Amniotic epithelial cell (primary cell): ENCODE data around the gene COQ5.
"Not testable (repeated sequence)": the region's sequence is repeated elsewhere in the genome, so short reads cannot be mapped to it uniquely, and the experiment has no call there.

Source experiments
- DNase-seq: peaks from one replicate; pipeline ENCODE4 v3.0.0-alpha.2; 2010; ENCODE audit warnings: low read depth

Gene COQ5

GRCh38 chr12:120528861-120529525 lies at the start of gene COQ5:
Gene COQ5 (minus strand): TSS chr12:120529158. CDS start chr12:120529141, 17 bp downstream.
- peak; percentile 79 for DNase-seq

- no peak for DNase-seq
Measured at GRCh38 chr12:120574106-120574505, 45.1 kb upstream of the COQ5 start.

- DNase-seq = no peak
Measured at GRCh38 chr12:120573560-120573959, 44.6 kb upstream of the COQ5 start.

- peak; percentile 92 for DNase-seq
Measured at GRCh38 chr12:120571299-120571698, 42.3 kb upstream of the COQ5 start.

- no peak for DNase-seq
Measured at GRCh38 chr12:120563495-120563894, 34.5 kb upstream of the COQ5 start.

- no peak for DNase-seq
Measured at GRCh38 chr12:120562906-120563305, 33.9 kb upstream of the COQ5 start.

GRCh38 chr12:120557589-120557988 lies 28.6 kb upstream of the COQ5 start:
- DNase-seq = no peak

- no peak for DNase-seq
Measured at GRCh38 chr12:120554678-120555077, 25.7 kb upstream of the COQ5 start.

- no peak for DNase-seq
Measured at GRCh38 chr12:120546050-120546386, 17.1 kb upstream of the COQ5 start.

- no peak for DNase-seq
Measured at GRCh38 chr12:120544691-120545090, 15.7 kb upstream of the COQ5 start.

GRCh38 chr12:120542166-120542565 lies 13.2 kb upstream of the COQ5 start:
- no peak for DNase-seq

- DNase-seq = peak; percentile 97
Measured at GRCh38 chr12:120540445-120540844, 11.5 kb upstream of the COQ5 start.

- peak; percentile 70 for DNase-seq
Measured at GRCh38 chr12:120539303-120539702, 10.3 kb upstream of the COQ5 start.

GRCh38 chr12:120538281-120539156 lies 9.6 kb upstream of the COQ5 start:
- peak; percentile 86 for DNase-seq

GRCh38 chr12:120537856-120538220 lies 8.9 kb upstream of the COQ5 start:
- DNase-seq = peak; percentile 42

GRCh38 chr12:120536064-120536791 lies 7.3 kb upstream of the COQ5 start:
- no peak for DNase-seq

- DNase-seq = peak; percentile 83
Measured at GRCh38 chr12:120534703-120535655, 6.0 kb upstream of the COQ5 start.

GRCh38 chr12:120534203-120534702 lies 5.3 kb upstream of the COQ5 start, which contains the start of gene RNF10:
Gene RNF10 (plus strand): TSS chr12:120534356. CDS start chr12:120534812, 456 bp downstream.
- DNase-seq = peak; percentile 83

GRCh38 chr12:120532701-120533238 lies 3.8 kb upstream of the COQ5 start:
- no peak for DNase-seq

- DNase-seq = not testable (repeated sequence)
Measured at GRCh38 chr12:120530418-120530761, 1.4 kb upstream of the COQ5 start.
